Eye (tissue), 1 donor: Measurements from ENCODE around the gene HMX2.

Source experiments
- DNase-seq: peaks from one replicate; pipeline ENCODE4 v3.0.0-alpha.2; 2015

Gene HMX2

GRCh38 chr10:123147635-123148413, at the start of gene HMX2:
Gene HMX2, plus strand, starts transcription at chr10:123148136. Its CDS starts 243 bp downstream, at chr10:123148379.
- peak; percentile 52 for DNase-seq

GRCh38 chr10:123100030-123100762, 47.7 kb upstream of the HMX2 start:
- DNase-seq = no peak

- DNase-seq = no peak
These were observed 46.1 kb upstream of the HMX2 start for GRCh38 chr10:123101872-123102271.

GRCh38 chr10:123102673-123103072, 45.3 kb upstream of the HMX2 start:
- DNase-seq = no peak

GRCh38 chr10:123103944-123104343, 44.0 kb upstream of the HMX2 start:
- DNase-seq = no peak

GRCh38 chr10:123109466-123109865, 38.5 kb upstream of the HMX2 start:
- DNase-seq = no peak

GRCh38 chr10:123117644-123118417, 30.1 kb upstream of the HMX2 start:
- DNase-seq = peak; percentile 30

- DNase-seq = peak; percentile 21
These were observed 28.9 kb upstream of the HMX2 start for GRCh38 chr10:123119081-123119480.

GRCh38 chr10:123126246-123126645, 21.7 kb upstream of the HMX2 start:
- no peak for DNase-seq

- DNase-seq = no peak
These were observed 18.2 kb upstream of the HMX2 start for GRCh38 chr10:123129618-123130271.

GRCh38 chr10:123132576-123133477, 15.1 kb upstream of the HMX2 start:
- peak; percentile 97 for DNase-seq

GRCh38 chr10:123133541-123134342, 14.2 kb upstream of the HMX2 start:
- DNase-seq = peak; percentile 55

GRCh38 chr10:123134343-123134914, 13.5 kb upstream of the HMX2 start:
- DNase-seq = peak; percentile 64

GRCh38 chr10:123134915-123135414, 13.0 kb upstream of the HMX2 start:
- no peak for DNase-seq

GRCh38 chr10:123135415-123136141, 12.4 kb upstream of the HMX2 start, which contains the start of gene HMX3:
Gene HMX3, plus strand, starts transcription at chr10:123135970. Its CDS starts 81 bp downstream, at chr10:123136051.
- peak; percentile 83 for DNase-seq

GRCh38 chr10:123136221-123136805, 11.6 kb upstream of the HMX2 start:
- DNase-seq = peak; percentile 69

- DNase-seq = peak; percentile 79
These were observed 10.9 kb upstream of the HMX2 start for GRCh38 chr10:123136806-123137642.

- no peak for DNase-seq
These were observed 8.8 kb upstream of the HMX2 start for GRCh38 chr10:123139165-123139520.
